ENCODE measurements around the gene NDUFAF3. TPM values are rescaled to one million over a fixed set of nuclear protein-coding genes. Genes with fewer than 3 reads are reported as not detected.

NDUFAF3 gene
- total RNA-seq, 2 donors from 2014 or later, result 32.9 to 39.1 TPM

- H3K4me3 ChIP-seq (ENCODE audit: low read length), result no peak overlapping the region
- Mint-ChIP-seq H3K27me3 (ENCODE audit: insufficient read depth) (no peaks in the 10 kb centered on the region), H3K36me3 (ENCODE audit: low read depth) (peaks cover 62% of the 10 kb centered on the region), H3K4me3 (no peak overlapping the region), H3K9me3 (no peaks in the 10 kb centered on the region), H3K4me1 (peaks cover 11% of the 10 kb centered on the region), H3K27ac (no peak overlapping the region)
- 94 to 100% methylated on average over 5 to 6 of the region's 6 CpGs for WGBS, 2 experiments (ENCODE audit: insufficient coverage in 1 of 2, insufficient read length in 1 of 2)
- peaks cover 6% of the 10 kb centered on the region for H3K4me1 ChIP-seq (ENCODE audit: control insufficient read depth, insufficient read depth, low read length)
- no peak for TF ChIP-seq CTCF (conservative IDR thresholded peaks at IDR 0.05)
- peaks cover 72% of the 10 kb centered on the region for H3K36me3 ChIP-seq (ENCODE audit: control insufficient read depth, insufficient read depth, low read length)
- no peak overlapping the region for H3K27ac ChIP-seq (ENCODE audit: low read depth, low read length)
- H3K27me3 ChIP-seq (ENCODE audit: control insufficient read depth, insufficient read depth, low read length, poor library complexity, severe bottlenecking), result no peaks in the 10 kb centered on the region
- H3K9me3 ChIP-seq (ENCODE audit: control insufficient read depth, low read length), result no peaks in the 10 kb centered on the region
- no peak overlapping the region for H3K9ac ChIP-seq (ENCODE audit: extremely low read depth, low read length, poor library complexity, severe bottlenecking)
- no peak for DNase-seq
These were observed 10.9 kb downstream of the NDUFAF3 start for GRCh38 chr3:49032646-49033304.

GRCh38 chr3:49034650-49035049 lies 12.7 kb downstream of the NDUFAF3 start:
- WGBS, 2 experiments (ENCODE audit: insufficient coverage in 1 of 2, insufficient read length in 1 of 2), result 94 to 100% methylated on average over 2 of the region's 2 CpGs

GRCh38 chr3:49035281-49035680 lies 13.4 kb downstream of the NDUFAF3 start:
- Mint-ChIP-seq H3K4me1 (no peaks in the 10 kb centered on the region), H3K4me3 (no peak overlapping the region), H3K27ac (no peak overlapping the region), H3K27me3 (ENCODE audit: insufficient read depth) (no peaks in the 10 kb centered on the region), H3K9me3 (no peaks in the 10 kb centered on the region), H3K36me3 (ENCODE audit: low read depth) (peaks cover 63% of the 10 kb centered on the region)
- H3K9ac ChIP-seq (ENCODE audit: extremely low read depth, low read length, poor library complexity, severe bottlenecking), result no peak overlapping the region
- no peaks in the 10 kb centered on the region for H3K4me1 ChIP-seq (ENCODE audit: control insufficient read depth, insufficient read depth, low read length)
- no peak for TF ChIP-seq CTCF (conservative IDR thresholded peaks at IDR 0.05)
- H3K27me3 ChIP-seq (ENCODE audit: control insufficient read depth, insufficient read depth, low read length, poor library complexity, severe bottlenecking), result no peaks in the 10 kb centered on the region
- H3K9me3 ChIP-seq (ENCODE audit: control insufficient read depth, low read length), result no peaks in the 10 kb centered on the region
- no peak for DNase-seq
- no peak overlapping the region for H3K27ac ChIP-seq (ENCODE audit: low read depth, low read length)
- 91 to 92% methylated on average over 3 of the region's 3 CpGs for WGBS, 2 experiments (ENCODE audit: insufficient coverage in 1 of 2, insufficient read length in 1 of 2)
- no peak overlapping the region for H3K4me3 ChIP-seq (ENCODE audit: low read length)
- H3K36me3 ChIP-seq (ENCODE audit: control insufficient read depth, insufficient read depth, low read length), result peaks cover 62% of the 10 kb centered on the region

More at GRCh38 chr3:49034650-49035049, 12.7 kb downstream of the NDUFAF3 start:
- H3K27me3 Mint-ChIP-seq (ENCODE audit: insufficient read depth), result no peaks in the 10 kb centered on the region
- no peak overlapping the region for H3K27ac Mint-ChIP-seq
- no peak overlapping the region for H3K4me3 Mint-ChIP-seq
- Histone ChIP-seq H3K27me3 (ENCODE audit: control insufficient read depth, insufficient read depth, low read length, poor library complexity, severe bottlenecking) (no peaks in the 10 kb centered on the region), H3K9me3 (ENCODE audit: control insufficient read depth, low read length) (no peaks in the 10 kb centered on the region), H3K4me3 (ENCODE audit: low read length) (no peak overlapping the region), H3K27ac (ENCODE audit: low read depth, low read length) (no peak overlapping the region), H3K4me1 (ENCODE audit: control insufficient read depth, insufficient read depth, low read length) (no peaks in the 10 kb centered on the region), H3K9ac (ENCODE audit: extremely low read depth, low read length, poor library complexity, severe bottlenecking) (no peak overlapping the region), H3K36me3 (ENCODE audit: control insufficient read depth, insufficient read depth, low read length) (peaks cover 64% of the 10 kb centered on the region)
- DNase-seq, result no peak
- no peak for TF ChIP-seq CTCF (conservative IDR thresholded peaks at IDR 0.05)
- H3K4me1 Mint-ChIP-seq, result no peaks in the 10 kb centered on the region
- no peaks in the 10 kb centered on the region for H3K9me3 Mint-ChIP-seq
- H3K36me3 Mint-ChIP-seq (ENCODE audit: low read depth), result peaks cover 60% of the 10 kb centered on the region
